Neutrophil (primary cell): ENCODE data around the gene PPP1R9A.

ENCODE experiments used
- H3K27ac ChIP-seq: fragments of 200-600 bp; sonication (generic); 2 replicates; pipeline ENCODE4 v1.5.1; 2016; ENCODE audit warnings: mild to moderate bottlenecking, moderate library complexity
- H3K27me3 ChIP-seq: fragments of 200-600 bp; sonication (generic); 2 replicates; pipeline ENCODE4 v1.6.0; 2016; ENCODE audit warnings: mild to moderate bottlenecking
- H3K36me3 ChIP-seq: fragments of 200-600 bp; sonication (generic); 2 replicates; pipeline ENCODE4 v1.5.1; 2017
- H3K4me1 ChIP-seq, 2 experiments: fragments of 200-600 bp in 1 of 2; sonication (generic) in 1 of 2; 1 replicate in 1 of 2; 2 replicates in 1 of 2; pipeline versions ENCODE4 v1.5.1 to v1.6.1; 2013 to 2016; ENCODE audit warnings: low read depth in 1 of 2, low read length in 1 of 2, mild to moderate bottlenecking in 1 of 2, moderate library complexity in 1 of 2; ENCODE audit not compliant: control insufficient read depth in 1 of 2, insufficient read depth in 1 of 2
- H3K4me3 ChIP-seq, 2 experiments: fragments of 200-600 bp in 1 of 2; sonication (generic) in 1 of 2; 1 replicate in 1 of 2; 2 replicates in 1 of 2; pipeline ENCODE4 v1.5.1; 2013 to 2016; ENCODE audit warnings: low read depth in 1 of 2, low read length in 1 of 2, mild to moderate bottlenecking in 1 of 2, moderate library complexity in 1 of 2
- H3K9me3 ChIP-seq: fragments of 200-600 bp; sonication (generic); 2 replicates; pipeline ENCODE4 v1.5.1; 2016
- TF ChIP-seq, protein P1 (sequence below): fragments of 200-600 bp; sonication (generic); IDR thresholded peaks from 2 replicates; pipeline ENCODE4 v1.5.1; 2016; ENCODE audit warnings: antibody characterized with exemption

Gene PPP1R9A

DNA sequence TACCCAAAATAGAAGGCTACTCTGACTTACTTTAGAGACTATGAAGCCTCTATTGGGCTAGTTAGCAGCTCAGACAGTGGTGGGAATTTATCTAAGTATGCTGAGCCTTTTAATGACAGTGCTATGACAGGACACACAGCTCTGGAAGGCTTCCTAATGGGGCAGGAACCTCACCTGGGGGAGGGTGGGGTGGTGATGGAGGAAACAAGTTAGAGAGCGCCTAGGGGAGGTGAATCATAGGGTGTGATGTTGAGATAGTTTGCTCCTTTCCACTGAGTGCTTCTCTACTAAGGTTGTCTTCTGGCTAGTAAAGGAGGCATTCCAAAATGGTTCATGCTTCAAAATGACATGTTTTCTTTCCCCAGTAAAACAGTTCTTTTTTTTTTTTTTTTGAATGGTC lies 42.1 kb downstream of the PPP1R9A start:
- no peak overlapping the region for H3K4me3 ChIP-seq
- no peaks in the 10 kb centered on the region for H3K27me3 ChIP-seq
- H3K36me3 ChIP-seq = no peaks in the 10 kb centered on the region
- TF ChIP-seq, protein P1, sequence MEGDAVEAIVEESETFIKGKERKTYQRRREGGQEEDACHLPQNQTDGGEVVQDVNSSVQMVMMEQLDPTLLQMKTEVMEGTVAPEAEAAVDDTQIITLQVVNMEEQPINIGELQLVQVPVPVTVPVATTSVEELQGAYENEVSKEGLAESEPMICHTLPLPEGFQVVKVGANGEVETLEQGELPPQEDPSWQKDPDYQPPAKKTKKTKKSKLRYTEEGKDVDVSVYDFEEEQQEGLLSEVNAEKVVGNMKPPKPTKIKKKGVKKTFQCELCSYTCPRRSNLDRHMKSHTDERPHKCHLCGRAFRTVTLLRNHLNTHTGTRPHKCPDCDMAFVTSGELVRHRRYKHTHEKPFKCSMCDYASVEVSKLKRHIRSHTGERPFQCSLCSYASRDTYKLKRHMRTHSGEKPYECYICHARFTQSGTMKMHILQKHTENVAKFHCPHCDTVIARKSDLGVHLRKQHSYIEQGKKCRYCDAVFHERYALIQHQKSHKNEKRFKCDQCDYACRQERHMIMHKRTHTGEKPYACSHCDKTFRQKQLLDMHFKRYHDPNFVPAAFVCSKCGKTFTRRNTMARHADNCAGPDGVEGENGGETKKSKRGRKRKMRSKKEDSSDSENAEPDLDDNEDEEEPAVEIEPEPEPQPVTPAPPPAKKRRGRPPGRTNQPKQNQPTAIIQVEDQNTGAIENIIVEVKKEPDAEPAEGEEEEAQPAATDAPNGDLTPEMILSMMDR = no peak
- H3K4me1 ChIP-seq = no peaks in the 10 kb centered on the region
- no peak overlapping the region for H3K27ac ChIP-seq
- no peaks in the 10 kb centered on the region for H3K9me3 ChIP-seq

DNA sequence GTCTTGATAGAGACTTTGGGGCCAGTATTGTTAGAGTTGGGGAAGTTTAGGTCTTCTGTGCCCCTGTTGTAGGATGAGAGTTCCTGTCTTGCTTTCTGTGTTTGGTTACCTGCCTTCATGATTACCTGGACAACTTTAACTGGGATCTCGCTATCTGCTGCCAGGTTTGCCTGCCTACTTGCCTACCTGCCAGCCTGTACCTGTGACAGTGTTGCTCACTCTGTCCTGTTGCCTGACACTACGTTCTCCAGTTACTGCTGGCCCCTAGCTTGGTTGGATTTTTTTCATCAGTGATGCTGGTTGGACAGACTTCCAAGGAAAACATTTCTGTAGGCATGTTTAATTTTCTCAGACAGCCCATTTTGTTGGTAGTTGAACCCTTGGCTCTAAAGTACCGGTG lies 48.4 kb downstream of the PPP1R9A start:
- Histone ChIP-seq H3K9me3 (no peaks in the 10 kb centered on the region), H3K4me1 (no peaks in the 10 kb centered on the region), H3K36me3 (no peaks in the 10 kb centered on the region), H3K4me3 (no peak overlapping the region), H3K27ac (no peak overlapping the region), H3K27me3 (no peaks in the 10 kb centered on the region)
- TF ChIP-seq, protein P1 = no peak

DNA sequence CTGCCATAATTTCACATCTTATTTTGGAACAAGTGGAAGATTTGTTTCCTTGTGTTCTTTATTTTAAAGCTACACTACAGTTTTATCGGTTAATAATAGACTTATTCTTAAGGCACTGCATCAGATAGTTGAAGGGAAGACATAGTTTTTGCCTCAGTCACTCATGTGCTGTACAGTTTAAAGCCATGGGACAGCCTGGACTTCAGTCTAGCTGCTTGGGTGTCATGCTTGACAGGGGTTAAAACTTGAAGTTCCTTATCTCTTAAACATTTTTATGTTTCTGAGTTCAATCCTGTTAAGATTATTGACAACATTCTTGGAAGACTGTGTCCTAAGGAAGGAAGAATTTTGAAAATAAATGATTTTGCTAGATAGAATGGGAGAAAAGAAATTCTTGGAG lies 49.7 kb downstream of the PPP1R9A start:
- H3K27ac ChIP-seq = no peak overlapping the region
- H3K27me3 ChIP-seq = no peaks in the 10 kb centered on the region
- H3K36me3 ChIP-seq = no peaks in the 10 kb centered on the region
- TF ChIP-seq, protein P1 = no peak
- H3K4me3 ChIP-seq = no peak overlapping the region
- H3K4me1 ChIP-seq = no peaks in the 10 kb centered on the region
- no peaks in the 10 kb centered on the region for H3K9me3 ChIP-seq

DNA sequence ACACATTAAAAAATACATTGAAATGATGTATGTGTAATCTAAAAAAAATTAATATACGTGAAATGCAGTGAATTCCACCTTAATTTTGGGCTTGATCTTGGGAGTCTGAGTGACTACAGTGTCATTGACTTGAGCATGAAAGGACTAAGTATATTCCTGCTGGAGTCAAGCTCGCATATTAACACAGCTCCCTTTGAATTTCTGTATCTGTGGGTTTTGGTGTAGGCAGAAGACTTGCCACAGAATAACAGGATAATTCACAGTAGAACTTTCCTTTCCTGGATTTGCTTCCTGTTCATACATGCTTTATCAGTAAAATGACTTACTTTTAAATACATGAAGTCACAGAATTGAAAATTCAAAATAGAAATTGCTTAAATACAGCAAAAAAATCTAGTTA lies 55.3 kb downstream of the PPP1R9A start:
- Histone ChIP-seq H3K9me3 (no peaks in the 10 kb centered on the region), H3K4me1 (no peaks in the 10 kb centered on the region), H3K27me3 (no peaks in the 10 kb centered on the region), H3K27ac (no peak overlapping the region), H3K4me3 (no peak overlapping the region), H3K36me3 (no peaks in the 10 kb centered on the region)
- TF ChIP-seq, protein P1 = no peak

DNA sequence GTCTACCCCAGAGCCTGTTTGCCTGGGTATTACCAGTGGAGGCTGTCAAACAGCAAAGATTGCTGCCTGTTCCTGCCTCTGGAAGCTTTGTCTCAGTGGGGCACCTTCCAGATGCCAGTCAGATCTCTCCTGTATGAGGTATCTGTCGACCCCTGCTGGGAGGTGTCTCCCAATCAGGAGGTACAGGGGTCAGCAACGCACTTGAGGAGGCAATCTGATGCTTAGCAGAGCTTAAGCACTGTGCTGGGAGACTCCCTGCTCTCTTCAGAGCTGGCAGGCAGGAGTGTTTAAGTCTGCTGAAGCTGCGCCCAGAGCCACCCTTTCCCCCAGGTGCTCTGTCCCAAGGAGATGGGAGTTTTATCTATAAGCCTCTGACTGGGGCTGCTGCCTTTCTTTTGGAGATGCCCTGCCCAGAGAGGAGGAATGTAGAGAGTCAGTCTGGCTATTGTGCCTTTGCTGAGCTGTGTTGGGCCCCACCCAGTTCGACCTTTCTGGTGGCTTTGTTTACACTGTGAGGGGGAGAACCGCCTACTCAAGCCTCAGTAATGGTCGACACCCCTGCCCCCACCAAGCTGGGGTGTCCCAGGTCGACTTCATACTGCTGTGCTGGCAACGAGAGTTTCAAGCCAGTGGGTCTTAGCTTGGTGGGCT lies 62.2 kb downstream of the PPP1R9A start:
- H3K4me1 ChIP-seq = no peaks in the 10 kb centered on the region
- H3K36me3 ChIP-seq = no peaks in the 10 kb centered on the region
- no peak overlapping the region for H3K4me3 ChIP-seq
- no peak overlapping the region for H3K27ac ChIP-seq
- TF ChIP-seq, protein P1 = no peak
- no peaks in the 10 kb centered on the region for H3K27me3 ChIP-seq
- no peaks in the 10 kb centered on the region for H3K9me3 ChIP-seq
